ENCODE measurements around the gene PCDHB1. TPM values are rescaled to one million over a fixed set of nuclear protein-coding genes. Genes with fewer than 3 reads are reported as not detected.

PCDHB1 gene
- under 1 TPM in 1 of 3 donors, not detected in 2; 0.25 TPM for total RNA-seq
- long read RNA-seq, donor 1 = 0 reads
- long read RNA-seq, donor 2 = 0 reads

GRCh38 chr5:141050622-141051520, at the start of gene PCDHB1:
TSS of gene PCDHB1 (plus strand) at chr5:141051374. CDS start at chr5:141051471, 97 bp downstream.
- intact Hi-C loops (cut with DNase I, micrococcal nuclease) = no loop called here
- Histone ChIP-seq H3K4me1 (ENCODE audit: low read depth) (no peaks in the 10 kb centered on the region), H3K4me3 (no peak within 1 kb of the TSS), H3K36me3 (ENCODE audit: low read depth) (no peaks in the 10 kb centered on the region), H3K9me3 (peaks cover 9% of the 10 kb centered on the region)
- no peak for DNase-seq
- TF ChIP-seq CTCF (IDR thresholded peaks at IDR 0.05) = no peak
- no peak for ATAC-seq

- Histone ChIP-seq H3K4me1 (ENCODE audit: low read depth) (no peaks in the 10 kb centered on the region), H3K9me3 (no peaks in the 10 kb centered on the region), H3K36me3 (ENCODE audit: low read depth) (no peaks in the 10 kb centered on the region), H3K4me3 (no peak overlapping the region)
- no peak for DNase-seq
- TF ChIP-seq CTCF (IDR thresholded peaks at IDR 0.05) = no peak
- ATAC-seq = no peak
- intact Hi-C loops (cut with DNase I, micrococcal nuclease) = no loop called here
Measured at GRCh38 chr5:141001446-141001843, 49.7 kb upstream of the PCDHB1 start.

GRCh38 chr5:141001844-141002604, 49.1 kb upstream of the PCDHB1 start:
- DNase-seq (no peak), ATAC-seq (peak; percentile 58)
- intact Hi-C loops (cut with DNase I, micrococcal nuclease) = no loop called here
- H3K4me3 ChIP-seq = no peak overlapping the region
- H3K9me3 ChIP-seq = no peaks in the 10 kb centered on the region
- no peak for TF ChIP-seq CTCF (IDR thresholded peaks at IDR 0.05)
- H3K36me3 ChIP-seq (ENCODE audit: low read depth) = no peaks in the 10 kb centered on the region
- no peaks in the 10 kb centered on the region for H3K4me1 ChIP-seq (ENCODE audit: low read depth)

GRCh38 chr5:141002605-141002965, 48.6 kb upstream of the PCDHB1 start:
- DNase-seq (no peak), ATAC-seq (no peak)
- intact Hi-C loops (cut with DNase I, micrococcal nuclease) = no loop called here
- H3K36me3 ChIP-seq (ENCODE audit: low read depth) = no peaks in the 10 kb centered on the region
- H3K4me3 ChIP-seq = no peak overlapping the region
- TF ChIP-seq CTCF (IDR thresholded peaks at IDR 0.05) = no peak
- H3K4me1 ChIP-seq (ENCODE audit: low read depth) = no peaks in the 10 kb centered on the region
- H3K9me3 ChIP-seq = no peaks in the 10 kb centered on the region

- no peak for TF ChIP-seq CTCF (IDR thresholded peaks at IDR 0.05)
- no peaks in the 10 kb centered on the region for H3K9me3 ChIP-seq
- no peaks in the 10 kb centered on the region for H3K36me3 ChIP-seq (ENCODE audit: low read depth)
- no peak for DNase-seq
- H3K4me1 ChIP-seq (ENCODE audit: low read depth) = no peaks in the 10 kb centered on the region
- intact Hi-C loops (cut with DNase I, micrococcal nuclease) = no loop called here
- no peak for ATAC-seq
- no peak overlapping the region for H3K4me3 ChIP-seq
Measured at GRCh38 chr5:141003031-141003430, 48.1 kb upstream of the PCDHB1 start.
